ENCODE results near the gene GPHB5. TPM values are rescaled to one million over a fixed set of nuclear protein-coding genes. Genes with fewer than 3 reads are reported as not detected.
"Not testable (repeated sequence)": the region's sequence is repeated elsewhere in the genome, so short reads cannot be mapped to it uniquely, and the experiment has no call there.

The GPHB5 gene
- total RNA-seq, 2 experiments from 2014 or later, result not detected

GRCh38 chr14:63288853-63289252 is 29.9 kb downstream of the GPHB5 start:
- H3K27me3 Mint-ChIP-seq (ENCODE audit: low read depth), result peaks cover 9% of the 10 kb centered on the region
- H3K36me3 Mint-ChIP-seq (ENCODE audit: low read depth), result no peaks in the 10 kb centered on the region
- H3K4me3 Mint-ChIP-seq, result no peak overlapping the region
- POLR2A ChIA-PET, result no interaction called here
- H3K4me1 Mint-ChIP-seq (ENCODE audit: low read depth), result no peaks in the 10 kb centered on the region
- H3K27ac Mint-ChIP-seq, result no peak overlapping the region
- no peaks in the 10 kb centered on the region for H3K9me3 Mint-ChIP-seq (ENCODE audit: insufficient read depth)
- CTCF ChIA-PET, result no interaction called here
- DNase-seq (no peak), ATAC-seq (no peak)

GRCh38 chr14:63287666-63288483 is 30.9 kb downstream of the GPHB5 start:
- Mint-ChIP-seq H3K27me3 (ENCODE audit: low read depth) (peaks cover 9% of the 10 kb centered on the region), H3K4me3 (no peak overlapping the region), H3K27ac (no peak overlapping the region), H3K36me3 (ENCODE audit: low read depth) (no peaks in the 10 kb centered on the region), H3K4me1 (ENCODE audit: low read depth) (no peaks in the 10 kb centered on the region), H3K9me3 (ENCODE audit: insufficient read depth) (no peaks in the 10 kb centered on the region)
- ATAC-seq (no peak), DNase-seq (no peak)
- CTCF ChIA-PET, result no interaction called here
- POLR2A ChIA-PET, result no interaction called here

- Mint-ChIP-seq H3K27me3 (ENCODE audit: low read depth) (peaks cover 2% of the 10 kb centered on the region), H3K4me1 (ENCODE audit: low read depth) (no peaks in the 10 kb centered on the region), H3K9me3 (ENCODE audit: insufficient read depth) (no peaks in the 10 kb centered on the region), H3K27ac (no peak overlapping the region), H3K4me3 (no peak overlapping the region), H3K36me3 (ENCODE audit: low read depth) (no peaks in the 10 kb centered on the region)
- no peak for ATAC-seq
- CTCF ChIA-PET, result no interaction called here
- no peak for DNase-seq
- POLR2A ChIA-PET, result no interaction called here
Observed at GRCh38 chr14:63286071-63286470, 32.7 kb downstream of the GPHB5 start.

- no peak for ATAC-seq
- CTCF ChIA-PET, result interaction anchor here (0.8 to 1.0 kb wide), 2 partner anchors 11 to 13 kb away, joined by 3 read pairs; no protein-coding TSS in a partner anchor
Observed at GRCh38 chr14:63283884-63284248, 34.9 kb downstream of the GPHB5 start.

GRCh38 chr14:63282997-63283883 is 35.5 kb downstream of the GPHB5 start:
- DNase-seq (no peak), ATAC-seq (no peak)

More at GRCh38 chr14:63283884-63284248, 34.9 kb downstream of the GPHB5 start:
- Mint-ChIP-seq H3K9me3 (ENCODE audit: insufficient read depth) (no peaks in the 10 kb centered on the region), H3K4me3 (no peak overlapping the region), H3K27ac (no peak overlapping the region), H3K4me1 (ENCODE audit: low read depth) (no peaks in the 10 kb centered on the region), H3K36me3 (ENCODE audit: low read depth) (no peaks in the 10 kb centered on the region), H3K27me3 (ENCODE audit: low read depth) (peaks cover 5% of the 10 kb centered on the region)
- DNase-seq, result no peak
- POLR2A ChIA-PET, result no interaction called here

GRCh38 chr14:63279933-63280332 is 38.8 kb downstream of the GPHB5 start:
- ATAC-seq; POLR2A ChIA-PET; H3K36me3 Mint-ChIP-seq (ENCODE audit: low read depth); H3K9me3 Mint-ChIP-seq (ENCODE audit: insufficient read depth); H3K27ac Mint-ChIP-seq; H3K27me3 Mint-ChIP-seq (ENCODE audit: low read depth); H3K4me1 Mint-ChIP-seq (ENCODE audit: low read depth); DNase-seq; H3K4me3 Mint-ChIP-seq: not testable (repeated sequence)
- CTCF ChIA-PET, result interaction anchor here (0.6 kb wide), 1 partner anchor 1392 kb away, joined by 3 read pairs; no protein-coding TSS in a partner anchor

More at GRCh38 chr14:63282997-63283883, 35.5 kb downstream of the GPHB5 start:
- no peak overlapping the region for H3K27ac Mint-ChIP-seq
- H3K4me3 Mint-ChIP-seq, result no peak overlapping the region
- no peaks in the 10 kb centered on the region for H3K4me1 Mint-ChIP-seq (ENCODE audit: low read depth)
- peaks cover 5% of the 10 kb centered on the region for H3K27me3 Mint-ChIP-seq (ENCODE audit: low read depth)
- no peaks in the 10 kb centered on the region for H3K9me3 Mint-ChIP-seq (ENCODE audit: insufficient read depth)
- no peaks in the 10 kb centered on the region for H3K36me3 Mint-ChIP-seq (ENCODE audit: low read depth)
- ChIA-PET CTCF (interaction anchor here (0.8 to 1.0 kb wide), 2 partner anchors 12 to 14 kb away, joined by 3 read pairs; no protein-coding TSS in a partner anchor), POLR2A (no interaction called here)

- POLR2A ChIA-PET, result interaction anchor here (0.6 kb wide), 1 partner anchor 281 kb away, joined by 3 read pairs; no protein-coding TSS in a partner anchor
- H3K27me3 Mint-ChIP-seq (ENCODE audit: low read depth), result peaks cover 5% of the 10 kb centered on the region
Observed at GRCh38 chr14:63277591-63278183, 41.0 kb downstream of the GPHB5 start.

GRCh38 chr14:63276492-63277342 is 42.0 kb downstream of the GPHB5 start:
- Mint-ChIP-seq H3K9me3 (ENCODE audit: insufficient read depth) (no peaks in the 10 kb centered on the region), H3K4me3 (no peak overlapping the region), H3K27ac (no peak overlapping the region), H3K4me1 (ENCODE audit: low read depth) (no peaks in the 10 kb centered on the region), H3K27me3 (ENCODE audit: low read depth) (peaks cover 5% of the 10 kb centered on the region), H3K36me3 (ENCODE audit: low read depth) (no peaks in the 10 kb centered on the region)
- CTCF ChIA-PET, result interaction anchor here (1.1 to 1.7 kb wide), 2 partner anchors 103 to 1108 kb away, joined by 3 to 6 read pairs; no protein-coding TSS in a partner anchor
- ATAC-seq (peak; percentile 42), DNase-seq (no peak)
- POLR2A ChIA-PET, result interaction anchor here (0.6 kb wide), 1 partner anchor 282 kb away, joined by 3 read pairs; no protein-coding TSS in a partner anchor

More at GRCh38 chr14:63277591-63278183, 41.0 kb downstream of the GPHB5 start:
- Mint-ChIP-seq H3K4me3 (no peak overlapping the region), H3K9me3 (ENCODE audit: insufficient read depth) (no peaks in the 10 kb centered on the region), H3K27ac (no peak overlapping the region), H3K36me3 (ENCODE audit: low read depth) (no peaks in the 10 kb centered on the region), H3K4me1 (ENCODE audit: low read depth) (no peaks in the 10 kb centered on the region)
- ATAC-seq (no peak), DNase-seq (no peak)
- CTCF ChIA-PET, result interaction anchor here (1.1 to 1.7 kb wide), 2 partner anchors 1098 to 1109 kb away, joined by 5 to 6 read pairs; no protein-coding TSS in a partner anchor

- Mint-ChIP-seq H3K9me3 (ENCODE audit: insufficient read depth) (no peaks in the 10 kb centered on the region), H3K4me1 (ENCODE audit: low read depth) (no peaks in the 10 kb centered on the region), H3K4me3 (no peak overlapping the region), H3K36me3 (ENCODE audit: low read depth) (no peaks in the 10 kb centered on the region), H3K27ac (no peak overlapping the region), H3K27me3 (ENCODE audit: low read depth) (peaks cover 3% of the 10 kb centered on the region)
- POLR2A ChIA-PET, result no interaction called here
- no peak for ATAC-seq
- no peak for DNase-seq
- CTCF ChIA-PET, result interaction anchor here (1.1 to 1.7 kb wide), 2 partner anchors 102 to 1107 kb away, joined by 3 to 6 read pairs; no protein-coding TSS in a partner anchor
Observed at GRCh38 chr14:63276016-63276415, 42.7 kb downstream of the GPHB5 start.

GRCh38 chr14:63275611-63276010 is 43.1 kb downstream of the GPHB5 start:
- ChIA-PET POLR2A (no interaction called here), CTCF (no interaction called here)
- no peaks in the 10 kb centered on the region for H3K4me1 Mint-ChIP-seq (ENCODE audit: low read depth)
- DNase-seq (no peak), ATAC-seq (no peak)
- no peak overlapping the region for H3K27ac Mint-ChIP-seq
- H3K36me3 Mint-ChIP-seq (ENCODE audit: low read depth), result no peaks in the 10 kb centered on the region
- no peaks in the 10 kb centered on the region for H3K9me3 Mint-ChIP-seq (ENCODE audit: insufficient read depth)
- H3K4me3 Mint-ChIP-seq, result no peak overlapping the region
- H3K27me3 Mint-ChIP-seq (ENCODE audit: low read depth), result no peaks in the 10 kb centered on the region
